EL (cell line): ENCODE data around the gene PDE4DIP.
"Not testable (repeated sequence)": the region's sequence is repeated elsewhere in the genome, so short reads cannot be mapped to it uniquely, and the experiment has no call there.

Experiments
- DNase-seq: peaks from one replicate; pipeline ENCODE4 v3.0.0-alpha.2; 2016

PDE4DIP gene

DNA sequence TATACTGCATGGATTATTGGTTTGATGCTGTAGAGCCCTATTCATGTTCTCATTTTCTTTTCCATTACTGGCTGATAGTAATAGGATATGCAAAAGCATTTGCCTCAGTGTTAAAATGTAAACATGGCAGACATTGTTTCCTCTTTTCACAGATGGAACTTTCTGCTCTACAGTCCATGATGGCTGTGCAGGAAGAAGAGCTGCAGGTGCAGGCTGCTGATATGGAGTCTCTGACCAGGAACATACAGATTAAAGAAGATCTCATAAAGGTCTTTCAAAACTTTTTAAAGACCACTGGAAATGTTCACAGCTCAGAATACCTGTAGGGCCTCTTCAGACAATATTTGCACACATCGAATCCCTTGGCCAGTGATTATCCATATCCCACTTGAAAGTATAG is 133.6 kb downstream of the PDE4DIP start:
- DNase-seq: not testable (repeated sequence)

GRCh38 chr1:148989378-148989777 is 145.2 kb downstream of the PDE4DIP start:
- not testable (repeated sequence) for DNase-seq

DNA sequence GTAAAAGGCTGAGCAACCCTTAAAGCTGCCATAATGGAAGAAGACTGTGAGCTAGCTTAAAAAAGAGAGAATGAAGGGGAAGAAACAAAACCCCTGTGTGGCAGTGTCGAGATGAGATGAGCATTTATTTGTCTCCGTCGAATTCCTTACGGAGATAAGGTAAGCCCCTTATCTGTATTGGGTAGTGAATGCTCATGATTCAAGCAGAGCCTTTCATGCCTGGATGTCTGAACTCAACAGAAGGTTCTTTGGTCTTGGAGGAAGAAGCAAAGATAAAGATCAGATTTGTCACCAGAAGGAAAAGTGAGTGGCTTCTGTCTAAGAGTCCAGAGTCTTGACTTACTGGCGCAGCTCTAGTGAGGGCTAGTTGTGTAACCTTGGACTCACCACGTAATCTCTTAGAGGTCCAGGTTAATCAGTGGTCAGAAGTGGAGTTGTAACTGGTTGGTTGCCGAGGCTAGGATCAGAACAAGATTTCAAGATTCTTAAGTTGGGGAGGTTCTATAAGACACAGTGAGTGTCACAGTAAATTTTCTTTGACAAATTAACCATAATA is 146.1 kb downstream of the PDE4DIP start:
- DNase-seq: not testable (repeated sequence)

GRCh38 chr1:148991818-148992217 is 147.6 kb downstream of the PDE4DIP start:
- not testable (repeated sequence) for DNase-seq

- not testable (repeated sequence) for DNase-seq
Measured at GRCh38 chr1:148992364-148992763, 148.1 kb downstream of the PDE4DIP start.

GRCh38 chr1:148996449-148997224 is 152.4 kb downstream of the PDE4DIP start:
- DNase-seq: not testable (repeated sequence)

GRCh38 chr1:148997405-148997804 is 153.2 kb downstream of the PDE4DIP start:
- DNase-seq: not testable (repeated sequence)

- not testable (repeated sequence) for DNase-seq
Measured at GRCh38 chr1:149002664-149003063, 158.4 kb downstream of the PDE4DIP start.

DNA sequence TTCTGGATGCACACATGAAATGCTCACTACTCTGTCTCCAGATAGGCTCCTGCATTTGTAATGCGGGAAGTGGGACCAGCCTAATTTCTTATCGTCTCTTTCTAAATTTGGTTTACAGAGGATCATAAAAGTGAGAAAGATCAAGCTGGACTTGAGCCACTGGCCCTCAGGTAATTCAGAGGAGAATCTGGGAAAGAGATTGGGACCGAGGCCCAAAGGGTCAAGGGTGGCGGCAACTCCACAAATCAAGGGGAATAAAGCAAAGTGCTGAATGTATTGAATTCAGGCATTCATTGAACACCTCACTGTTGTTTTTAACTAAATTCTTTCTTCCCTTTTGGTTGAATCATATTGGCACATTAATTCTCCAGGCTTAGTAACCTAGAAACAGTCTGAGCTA is 164.1 kb downstream of the PDE4DIP start:
- DNase-seq: not testable (repeated sequence)

DNA sequence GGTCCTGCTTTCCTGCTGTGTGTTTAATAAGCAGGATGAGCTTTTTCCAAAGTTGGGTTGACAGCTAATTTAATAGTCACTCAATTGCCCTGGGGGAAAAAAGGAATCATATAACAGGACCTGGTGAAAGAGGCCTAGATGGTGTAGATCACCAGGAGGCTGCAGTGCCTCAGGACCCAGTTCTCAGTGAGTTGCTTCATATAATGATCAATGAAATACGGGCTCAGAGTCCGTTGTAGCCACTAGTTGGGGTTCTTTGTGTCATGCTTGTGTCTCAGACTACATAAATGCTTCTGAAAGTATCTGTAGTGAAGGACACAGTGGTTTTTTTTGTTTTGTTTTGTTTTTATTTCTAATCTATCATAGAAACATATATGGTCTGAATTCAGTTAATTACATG is 164.5 kb downstream of the PDE4DIP start:
- not testable (repeated sequence) for DNase-seq

DNA sequence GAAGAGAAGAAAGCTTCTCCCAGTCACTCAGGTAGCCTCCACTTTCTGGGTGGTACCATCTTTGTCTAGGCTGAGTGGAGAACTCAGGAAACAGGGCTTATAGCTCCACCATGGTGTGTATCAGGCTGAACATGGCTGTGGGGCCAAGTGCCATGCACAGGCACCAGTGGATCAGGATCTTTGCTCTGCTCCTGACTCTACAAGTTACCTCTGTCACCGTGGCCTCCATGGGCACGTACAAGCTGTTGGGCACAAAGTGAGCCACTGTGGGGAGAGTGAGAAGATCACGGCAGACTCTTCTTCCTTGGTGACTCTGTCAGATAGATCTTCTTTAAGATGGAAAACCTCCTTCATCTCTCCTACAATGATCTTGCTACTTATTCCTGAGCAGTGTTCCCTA is 165.5 kb downstream of the PDE4DIP start:
- not testable (repeated sequence) for DNase-seq

DNA sequence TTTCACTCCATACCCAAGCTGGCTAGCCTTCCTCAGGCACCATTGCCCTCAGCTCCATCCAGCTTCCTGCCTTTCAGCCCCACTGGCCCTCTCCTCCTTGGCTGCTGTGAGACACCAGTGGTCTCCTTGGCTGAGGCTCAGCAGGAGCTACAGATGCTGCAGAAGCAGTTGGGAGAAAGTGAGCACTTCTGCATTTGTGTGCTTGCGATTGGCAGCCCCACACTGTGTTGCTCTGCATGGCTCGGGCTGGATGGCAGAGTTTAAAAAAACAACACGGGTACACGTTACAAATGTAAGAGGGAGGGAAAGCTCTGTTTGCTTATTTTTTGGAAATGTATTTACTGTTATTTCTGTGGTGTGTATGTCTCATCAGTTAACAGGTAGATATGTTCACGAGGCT is 168.4 kb downstream of the PDE4DIP start:
- not testable (repeated sequence) for DNase-seq

DNA sequence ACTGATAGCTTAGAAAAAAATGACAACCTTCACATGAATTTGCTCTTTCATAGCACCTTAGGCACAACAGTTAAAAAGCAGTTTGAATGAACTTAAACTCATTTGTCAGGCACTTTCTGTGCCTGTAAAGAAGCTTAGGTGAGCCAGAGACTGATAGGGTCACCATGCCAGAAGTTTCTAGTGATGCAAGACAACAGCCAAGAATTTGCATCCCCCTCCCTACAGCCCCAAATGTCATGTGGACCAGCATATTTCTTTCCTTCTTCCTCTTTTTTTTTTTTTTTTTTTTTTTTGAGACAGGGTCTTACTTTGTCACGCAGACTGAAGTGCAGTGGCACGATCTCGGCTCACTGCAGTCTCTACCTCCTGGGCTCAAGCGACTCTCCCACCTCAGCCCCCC is 169.3 kb downstream of the PDE4DIP start:
- not testable (repeated sequence) for DNase-seq

DNA sequence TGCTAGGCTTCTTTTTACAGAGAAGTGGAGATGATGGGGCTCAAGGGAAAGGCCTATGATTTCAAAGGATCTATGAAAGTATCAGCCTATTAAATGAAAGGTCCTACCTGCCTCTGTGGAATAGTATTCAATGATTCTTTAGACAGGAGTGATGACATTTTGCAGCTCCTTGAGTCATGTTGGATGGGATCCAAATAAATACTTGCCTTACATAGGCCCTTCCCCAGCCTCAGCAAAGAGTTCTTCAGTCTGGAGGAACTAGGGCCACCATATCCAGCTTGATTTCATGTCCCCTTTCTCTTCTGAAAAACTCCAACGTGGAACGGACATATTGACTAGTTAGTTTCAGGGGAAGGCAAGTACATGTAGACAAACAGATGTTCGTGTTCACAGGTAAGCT is 171.3 kb downstream of the PDE4DIP start:
- DNase-seq: not testable (repeated sequence)

DNA sequence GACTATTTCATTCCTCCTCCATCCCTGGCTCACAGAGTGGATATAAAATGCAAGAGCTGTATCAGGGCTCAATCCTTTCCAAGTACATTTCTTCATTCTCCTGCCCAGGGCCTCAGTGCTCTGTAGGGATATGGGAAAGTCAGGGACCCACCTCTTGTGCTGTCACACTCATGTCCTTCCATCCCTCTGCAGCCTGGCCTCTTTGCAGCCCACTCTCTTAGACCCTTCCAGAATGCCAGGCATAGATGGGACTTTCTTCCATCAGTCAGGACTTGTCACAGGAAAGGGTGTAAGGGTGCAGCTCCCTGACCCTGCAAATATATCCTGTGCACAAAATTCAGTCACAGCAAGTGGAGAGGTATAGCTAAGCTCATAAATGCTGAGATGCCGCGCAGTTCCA is 172.4 kb downstream of the PDE4DIP start:
- not testable (repeated sequence) for DNase-seq

- not testable (repeated sequence) for DNase-seq
Measured at GRCh38 chr1:149018577-149018976, 174.3 kb downstream of the PDE4DIP start.

DNA sequence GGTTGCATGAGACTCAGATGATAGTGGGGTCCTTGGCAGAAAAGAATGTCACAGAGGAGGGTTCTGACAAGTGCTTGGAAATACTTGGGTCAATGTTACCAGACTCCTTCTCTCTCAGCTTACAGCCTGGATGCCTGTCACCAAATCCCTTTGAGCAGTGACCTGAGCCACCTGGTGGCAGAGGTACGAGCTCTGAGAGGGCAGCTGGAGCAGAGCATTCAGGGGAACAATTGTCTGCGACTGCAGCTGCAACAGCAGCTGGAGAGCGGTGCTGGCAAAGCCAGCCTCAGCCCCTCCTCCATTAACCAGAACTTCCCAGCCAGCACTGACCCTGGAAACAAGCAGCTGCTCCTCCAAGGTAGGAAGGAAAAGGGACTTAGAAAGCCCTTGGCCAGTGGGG is 180.1 kb downstream of the PDE4DIP start:
- not testable (repeated sequence) for DNase-seq

- not testable (repeated sequence) for DNase-seq
Measured at GRCh38 chr1:149033916-149034315, 189.7 kb downstream of the PDE4DIP start.

DNA sequence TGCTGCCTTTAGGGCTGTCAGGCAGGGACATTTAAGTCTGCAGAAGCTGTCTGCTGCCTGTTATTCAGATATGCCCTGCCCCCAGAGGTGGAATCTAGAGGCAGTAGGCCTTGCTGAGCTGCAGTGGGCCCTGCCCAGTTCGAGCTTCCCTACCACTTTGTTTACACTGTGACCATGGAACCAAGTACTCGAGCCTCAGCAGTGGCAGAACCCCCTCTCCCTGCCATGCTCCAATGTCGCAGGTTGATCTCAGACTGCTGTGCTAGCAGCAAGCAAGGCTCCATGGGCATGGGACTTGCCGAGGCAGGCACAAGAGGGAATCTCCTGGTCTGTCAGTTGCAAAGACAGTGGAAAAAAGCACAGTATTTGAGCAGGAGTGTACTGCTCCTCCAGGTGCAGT is 198.8 kb downstream of the PDE4DIP start:
- DNase-seq: not testable (repeated sequence)

DNA sequence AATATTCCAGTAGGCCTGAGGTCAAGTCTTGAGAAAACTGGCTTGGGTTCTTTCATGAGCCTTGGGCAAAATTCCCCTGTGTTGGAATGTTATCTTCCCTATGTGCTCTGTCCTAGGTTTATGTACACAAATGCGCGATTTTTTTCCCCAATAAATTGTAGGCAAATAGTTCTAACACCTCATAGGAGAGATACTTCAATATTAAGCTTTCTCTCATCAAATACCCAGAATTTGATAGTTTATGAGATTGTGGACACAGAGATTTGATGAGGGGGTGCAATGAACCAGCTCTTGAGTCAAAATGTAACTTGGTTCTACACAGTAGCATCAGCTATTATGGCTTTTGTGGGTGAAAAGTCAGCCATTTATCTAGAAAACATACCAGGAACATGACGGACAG is 220.4 kb downstream of the PDE4DIP start:
- DNase-seq: not testable (repeated sequence)

GRCh38 chr1:149075505-149076127 is 231.4 kb downstream of the PDE4DIP start:
- not testable (repeated sequence) for DNase-seq
